ENCODE results near the gene MAP3K20. TPM values are rescaled to one million over a fixed set of nuclear protein-coding genes. Genes with fewer than 3 reads are reported as not detected.
"Not testable (repeated sequence)": the region's sequence is repeated elsewhere in the genome, so short reads cannot be mapped to it uniquely, and the experiment has no call there.

MAP3K20 gene
- total RNA-seq, 1 donor from 2014 or later: 23.5 TPM

GRCh38 chr2:173171924-173172643, 96.4 kb downstream of the MAP3K20 start:
- no peak overlapping the region for H3K27ac Mint-ChIP-seq
- H3K9me3 Mint-ChIP-seq: no peaks in the 10 kb centered on the region
- H3K4me3 Mint-ChIP-seq: no peak overlapping the region
- peaks cover 7% of the 10 kb centered on the region for H3K36me3 Mint-ChIP-seq
- H3K4me1 Mint-ChIP-seq (ENCODE audit: unreplicated experiment): peaks cover 9% of the 10 kb centered on the region
- TF ChIP-seq CTCF (conservative IDR thresholded peaks at IDR 0.05): no peak
- no peak for DNase-seq (ENCODE audit: extremely low spot score, unreplicated experiment)
- H3K27me3 Mint-ChIP-seq: no peaks in the 10 kb centered on the region

GRCh38 chr2:173174339-173174738, 98.7 kb downstream of the MAP3K20 start:
- DNase-seq (ENCODE audit: extremely low spot score, unreplicated experiment); H3K36me3 Mint-ChIP-seq; H3K27ac Mint-ChIP-seq; H3K4me3 Mint-ChIP-seq; H3K9me3 Mint-ChIP-seq; H3K4me1 Mint-ChIP-seq (ENCODE audit: unreplicated experiment); H3K27me3 Mint-ChIP-seq: not testable (repeated sequence)

DNA sequence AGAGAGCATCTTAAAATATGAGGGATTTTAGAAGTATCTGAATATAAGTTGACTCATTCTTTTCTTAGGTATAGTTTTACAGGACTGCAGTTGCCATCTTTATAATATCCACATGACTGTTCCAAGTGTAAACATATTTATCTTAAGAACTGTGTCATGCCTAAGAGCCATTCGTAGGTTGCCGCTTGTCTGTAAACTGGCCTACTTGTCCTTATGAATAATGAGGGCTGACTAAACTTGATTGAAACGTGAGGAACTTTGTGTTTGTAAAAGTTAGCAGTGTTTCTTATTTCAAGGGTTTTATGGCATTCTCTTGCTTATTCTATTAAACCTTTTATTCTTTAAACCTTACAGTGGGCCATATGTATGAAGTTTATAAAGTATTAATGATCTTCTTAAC, 99.6 kb downstream of the MAP3K20 start:
- no peak for DNase-seq (ENCODE audit: extremely low spot score, unreplicated experiment)
- Mint-ChIP-seq H3K4me1 (ENCODE audit: unreplicated experiment) (peaks cover 9% of the 10 kb centered on the region), H3K36me3 (peaks cover 7% of the 10 kb centered on the region), H3K9me3 (no peaks in the 10 kb centered on the region), H3K27ac (no peak overlapping the region), H3K4me3 (no peak overlapping the region), H3K27me3 (no peaks in the 10 kb centered on the region)
- no peak for TF ChIP-seq CTCF (conservative IDR thresholded peaks at IDR 0.05)

DNA sequence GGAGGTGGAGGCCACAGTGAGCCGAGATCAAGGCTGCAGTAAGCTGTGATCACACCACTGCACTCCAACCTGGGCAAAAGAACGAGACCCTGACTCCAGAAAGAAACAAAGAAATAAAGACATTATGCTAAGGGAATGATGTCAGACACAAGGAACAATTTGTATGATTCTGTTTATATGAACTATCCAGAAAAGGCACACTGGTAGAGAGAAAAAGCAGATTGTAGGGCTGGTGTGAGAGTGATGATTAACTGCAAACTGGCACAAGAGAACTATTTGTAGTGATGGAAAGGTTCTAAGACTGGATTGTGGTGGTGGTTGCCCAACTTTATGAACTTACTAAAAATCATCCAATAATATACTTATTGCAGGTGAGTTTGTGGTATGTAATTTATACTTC, 106.3 kb downstream of the MAP3K20 start:
- Mint-ChIP-seq H3K9me3 (no peaks in the 10 kb centered on the region), H3K4me3 (no peak overlapping the region), H3K36me3 (no peaks in the 10 kb centered on the region), H3K4me1 (ENCODE audit: unreplicated experiment) (no peaks in the 10 kb centered on the region), H3K27me3 (no peaks in the 10 kb centered on the region), H3K27ac (no peak overlapping the region)
- DNase-seq (ENCODE audit: extremely low spot score, unreplicated experiment): no peak
- TF ChIP-seq CTCF (conservative IDR thresholded peaks at IDR 0.05): no peak

- H3K27ac Mint-ChIP-seq: no peak overlapping the region
- H3K27me3 Mint-ChIP-seq: no peaks in the 10 kb centered on the region
- no peak for TF ChIP-seq CTCF (conservative IDR thresholded peaks at IDR 0.05)
- no peak for DNase-seq (ENCODE audit: extremely low spot score, unreplicated experiment)
- peaks cover 6% of the 10 kb centered on the region for H3K4me1 Mint-ChIP-seq (ENCODE audit: unreplicated experiment)
- H3K4me3 Mint-ChIP-seq: no peak overlapping the region
- no peaks in the 10 kb centered on the region for H3K9me3 Mint-ChIP-seq
- peaks cover 4% of the 10 kb centered on the region for H3K36me3 Mint-ChIP-seq
Measured at GRCh38 chr2:173184031-173185004, 108.7 kb downstream of the MAP3K20 start.

- no peaks in the 10 kb centered on the region for H3K9me3 Mint-ChIP-seq
Measured at GRCh38 chr2:173185437-173185836, 109.8 kb downstream of the MAP3K20 start.

More at GRCh38 chr2:173185437-173185836, 109.8 kb downstream of the MAP3K20 start:
- Mint-ChIP-seq H3K27ac (no peak overlapping the region), H3K4me3 (no peak overlapping the region), H3K4me1 (ENCODE audit: unreplicated experiment) (peaks cover 6% of the 10 kb centered on the region), H3K27me3 (no peaks in the 10 kb centered on the region), H3K36me3 (peaks cover 4% of the 10 kb centered on the region)
- TF ChIP-seq CTCF (conservative IDR thresholded peaks at IDR 0.05): no peak
- no peak for DNase-seq (ENCODE audit: extremely low spot score, unreplicated experiment)

All from type B pancreatic cell (in vitro differentiated cells).